Measurements from ENCODE around the gene TFCP2L1. TPM values are rescaled to one million over a fixed set of nuclear protein-coding genes. Genes with fewer than 3 reads are reported as not detected.
"Not testable (repeated sequence)": the region's sequence is repeated elsewhere in the genome, so short reads cannot be mapped to it uniquely, and the experiment has no call there.

TFCP2L1 gene
- total and polyA plus RNA-seq, 4 donors, result 0.06 to 1.5 (median 0.36) TPM

DNA sequence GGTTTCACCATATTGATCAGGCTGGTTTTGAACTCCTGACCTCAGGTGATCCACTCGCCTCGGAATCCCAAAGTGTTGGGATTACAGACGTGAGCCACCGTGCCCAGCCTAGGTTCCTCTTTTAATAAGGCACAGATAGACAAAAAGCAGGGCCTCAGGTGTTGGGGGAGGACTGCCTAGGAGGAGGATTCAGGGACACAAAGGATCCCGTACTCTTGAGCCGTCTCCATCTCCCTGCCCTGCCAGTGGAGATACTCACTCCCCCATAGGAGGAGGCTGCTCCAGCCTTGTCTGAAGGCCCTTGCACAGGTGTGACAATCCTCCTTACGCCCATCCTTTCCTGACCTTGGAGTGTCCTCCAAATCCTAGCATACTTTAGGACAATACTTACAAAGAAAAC, 32.0 kb upstream of the TFCP2L1 start:
- WGBS, result 86% methylated on average over 7 of the region's 7 CpGs
- no peak overlapping the region for H3K9ac ChIP-seq (ENCODE audit: low read depth in 1 of 2, low read length in 2 of 2)
- H3K36me3 ChIP-seq (ENCODE audit: control insufficient read depth in 4 of 4, insufficient read depth in 3 of 4, low read depth in 1 of 4, low read length in 3 of 4), result no peaks in the 10 kb centered on the region
- H3K4me3 ChIP-seq (ENCODE audit: low read depth in 1 of 3, low read length in 3 of 3), result no peak overlapping the region
- DNase-seq (ENCODE audit: low spot score), result no peak
- TF ChIP-seq ATF3 (IDR thresholded peaks at IDR 0.05), result no peak
- TF ChIP-seq, protein P1, sequence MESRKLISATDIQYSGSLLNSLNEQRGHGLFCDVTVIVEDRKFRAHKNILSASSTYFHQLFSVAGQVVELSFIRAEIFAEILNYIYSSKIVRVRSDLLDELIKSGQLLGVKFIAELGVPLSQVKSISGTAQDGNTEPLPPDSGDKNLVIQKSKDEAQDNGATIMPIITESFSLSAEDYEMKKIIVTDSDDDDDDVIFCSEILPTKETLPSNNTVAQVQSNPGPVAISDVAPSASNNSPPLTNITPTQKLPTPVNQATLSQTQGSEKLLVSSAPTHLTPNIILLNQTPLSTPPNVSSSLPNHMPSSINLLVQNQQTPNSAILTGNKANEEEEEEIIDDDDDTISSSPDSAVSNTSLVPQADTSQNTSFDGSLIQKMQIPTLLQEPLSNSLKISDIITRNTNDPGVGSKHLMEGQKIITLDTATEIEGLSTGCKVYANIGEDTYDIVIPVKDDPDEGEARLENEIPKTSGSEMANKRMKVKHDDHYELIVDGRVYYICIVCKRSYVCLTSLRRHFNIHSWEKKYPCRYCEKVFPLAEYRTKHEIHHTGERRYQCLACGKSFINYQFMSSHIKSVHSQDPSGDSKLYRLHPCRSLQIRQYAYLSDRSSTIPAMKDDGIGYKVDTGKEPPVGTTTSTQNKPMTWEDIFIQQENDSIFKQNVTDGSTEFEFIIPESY (IDR thresholded peaks at IDR 0.05), result no peak
- TF ChIP-seq TAF1 (conservative IDR thresholded peaks at IDR 0.05), result no peak
- no peak for TF ChIP-seq YY1 (IDR thresholded peaks at IDR 0.05)
- no peaks in the 10 kb centered on the region for H3K9me3 ChIP-seq (ENCODE audit: control insufficient read depth in 4 of 4, low read length in 3 of 4)
- no peaks in the 10 kb centered on the region for H3K27me3 ChIP-seq (ENCODE audit: control insufficient read depth in 4 of 4, insufficient read depth in 4 of 4, low read length in 3 of 4)
- no peaks in the 10 kb centered on the region for H3K4me1 ChIP-seq (ENCODE audit: control insufficient read depth in 4 of 4, insufficient read depth in 4 of 4, low read length in 3 of 4)
- H3K27ac ChIP-seq (ENCODE audit: low read depth in 1 of 2, low read length in 2 of 2), result no peak overlapping the region

DNA sequence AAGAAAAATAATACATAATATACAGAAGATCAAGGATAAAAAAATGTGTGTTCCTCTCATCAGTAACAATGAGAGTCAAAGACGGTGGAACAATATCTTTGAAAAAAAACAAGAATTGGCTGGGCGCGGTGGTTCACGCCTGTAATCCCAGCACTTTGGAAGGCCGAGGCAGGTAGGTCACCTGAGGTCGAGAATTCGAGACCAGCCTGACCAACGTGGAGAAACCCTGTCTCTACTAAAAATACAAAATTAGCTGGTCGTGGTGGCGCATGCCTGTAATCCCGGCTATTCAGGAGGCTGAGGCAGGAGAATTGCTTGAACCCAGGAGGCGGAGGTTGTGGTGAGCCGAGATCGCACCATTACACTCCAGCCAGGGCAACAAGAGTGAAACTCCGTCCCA, 28.7 kb upstream of the TFCP2L1 start:
- H3K27me3 ChIP-seq (ENCODE audit: control insufficient read depth in 4 of 4, insufficient read depth in 4 of 4, low read length in 3 of 4); H3K36me3 ChIP-seq (ENCODE audit: control insufficient read depth in 4 of 4, insufficient read depth in 3 of 4, low read depth in 1 of 4, low read length in 3 of 4); H3K4me3 ChIP-seq (ENCODE audit: low read depth in 1 of 3, low read length in 3 of 3); H3K4me1 ChIP-seq (ENCODE audit: control insufficient read depth in 4 of 4, insufficient read depth in 4 of 4, low read length in 3 of 4); H3K9ac ChIP-seq (ENCODE audit: low read depth in 1 of 2, low read length in 2 of 2); DNase-seq (ENCODE audit: low spot score); H3K27ac ChIP-seq (ENCODE audit: low read depth in 1 of 2, low read length in 2 of 2); H3K9me3 ChIP-seq (ENCODE audit: control insufficient read depth in 4 of 4, low read length in 3 of 4): not testable (repeated sequence)
- 88% methylated on average over 15 of the region's 15 CpGs for WGBS

GRCh38 chr2:121309801-121310200, 24.8 kb upstream of the TFCP2L1 start:
- no peak overlapping the region for H3K4me3 ChIP-seq (ENCODE audit: low read depth in 1 of 3, low read length in 3 of 3)
- no peak overlapping the region for H3K27ac ChIP-seq (ENCODE audit: low read depth in 1 of 2, low read length in 2 of 2)
- no peak for DNase-seq (ENCODE audit: low spot score)
- H3K27me3 ChIP-seq (ENCODE audit: control insufficient read depth in 4 of 4, insufficient read depth in 4 of 4, low read length in 3 of 4), result peaks cover 0 to 7% (median 0%) of the 10 kb centered on the region in 4 donors
- no peaks in the 10 kb centered on the region for H3K36me3 ChIP-seq (ENCODE audit: control insufficient read depth in 4 of 4, insufficient read depth in 3 of 4, low read depth in 1 of 4, low read length in 3 of 4)
- TF ChIP-seq YY1 (IDR thresholded peaks at IDR 0.05) (no peak), HNF4A (conservative IDR thresholded peaks at IDR 0.05) (no peak), ATF3 (IDR thresholded peaks at IDR 0.05) (no peak), NR2F2 (IDR thresholded peaks at IDR 0.05) (no peak), TAF1 (conservative IDR thresholded peaks at IDR 0.05) (no peak), FOXA2 (IDR thresholded peaks at IDR 0.05) (no peak), REST (IDR thresholded peaks at IDR 0.05) (no peak), JUND (IDR thresholded peaks at IDR 0.05) (no peak), RXRA (IDR thresholded peaks at IDR 0.05) (no peak), RAD21 (IDR thresholded peaks at IDR 0.05) (no peak), EGR1 (IDR thresholded peaks at IDR 0.05; ENCODE audit: low read depth in 2 of 2) (no peak), MAX (IDR thresholded peaks at IDR 0.05) (no peak), FOXA1 (IDR thresholded peaks at IDR 0.05) (no peak), HNF4G (IDR thresholded peaks at IDR 0.05) (no peak), SP1 (IDR thresholded peaks at IDR 0.05) (no peak), GABPA (IDR thresholded peaks at IDR 0.05 in 1 of 2, conservative IDR thresholded peaks at IDR 0.05 in 1 of 2) (no peak)
- TF ChIP-seq, protein P1 (IDR thresholded peaks at IDR 0.05), result no peak
- TF ChIP-seq, protein P2, sequence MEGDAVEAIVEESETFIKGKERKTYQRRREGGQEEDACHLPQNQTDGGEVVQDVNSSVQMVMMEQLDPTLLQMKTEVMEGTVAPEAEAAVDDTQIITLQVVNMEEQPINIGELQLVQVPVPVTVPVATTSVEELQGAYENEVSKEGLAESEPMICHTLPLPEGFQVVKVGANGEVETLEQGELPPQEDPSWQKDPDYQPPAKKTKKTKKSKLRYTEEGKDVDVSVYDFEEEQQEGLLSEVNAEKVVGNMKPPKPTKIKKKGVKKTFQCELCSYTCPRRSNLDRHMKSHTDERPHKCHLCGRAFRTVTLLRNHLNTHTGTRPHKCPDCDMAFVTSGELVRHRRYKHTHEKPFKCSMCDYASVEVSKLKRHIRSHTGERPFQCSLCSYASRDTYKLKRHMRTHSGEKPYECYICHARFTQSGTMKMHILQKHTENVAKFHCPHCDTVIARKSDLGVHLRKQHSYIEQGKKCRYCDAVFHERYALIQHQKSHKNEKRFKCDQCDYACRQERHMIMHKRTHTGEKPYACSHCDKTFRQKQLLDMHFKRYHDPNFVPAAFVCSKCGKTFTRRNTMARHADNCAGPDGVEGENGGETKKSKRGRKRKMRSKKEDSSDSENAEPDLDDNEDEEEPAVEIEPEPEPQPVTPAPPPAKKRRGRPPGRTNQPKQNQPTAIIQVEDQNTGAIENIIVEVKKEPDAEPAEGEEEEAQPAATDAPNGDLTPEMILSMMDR (IDR thresholded peaks at IDR 0.05; ENCODE audit: low read depth, low read length, missing input control), result no peak
- no peaks in the 10 kb centered on the region for H3K9me3 ChIP-seq (ENCODE audit: control insufficient read depth in 4 of 4, low read length in 3 of 4)
- H3K9ac ChIP-seq (ENCODE audit: low read depth in 1 of 2, low read length in 2 of 2), result no peak overlapping the region
- H3K4me1 ChIP-seq (ENCODE audit: control insufficient read depth in 4 of 4, insufficient read depth in 4 of 4, low read length in 3 of 4), result no peaks in the 10 kb centered on the region
- 39% methylated on average over 3 of the region's 3 CpGs for WGBS

Data from liver (tissue), 9 donors.